Left cardiac atrium (tissue), 4 donors: ENCODE measurements around the gene UTS2B. TPM values are rescaled to one million over a fixed set of nuclear protein-coding genes. Genes with fewer than 3 reads are reported as not detected.

Experiments used
- ATAC-seq, 2 donors: fragments of 200-7000 bp; cut with Tn5 transposase; one replicate each; pipeline ENCODE4 v1.9.1; 2020; ENCODE audit warnings: mild to moderate bottlenecking in 2 of 2, moderate library complexity in 2 of 2
- DNase-seq: peaks from one replicate; pipeline ENCODE4 v3.0.0-alpha.2; 2020
- intact Hi-C, 2 donors: fragments of 100-400 bp; cut with DNase I; formaldehyde crosslinking; loops; one replicate each; pipeline versions ENCODE4 v1.14.1 to v1.15.1; 2022 to 2023
- total RNA-seq, 2 donors: library from RNA; stranded (reverse); fragmentation: NEBNext Ultra II Directional; extraction: Animal tissue kit (Norgen Biotek cat#: 25700); gene quantifications; one replicate each; pipeline ENCODE4 v1.2.1, GENCODE V29; 2021
- donor health status: DM: no; HTN: yes; CAD: no.
- donor health status: DM: no; HTN: yes; CAD: no; lungs with severe emphysema.
- donor health status: DM: yes; HTN: yes; CAD: no.
- donor health status: Dilated cardiomyopathy.

The UTS2B gene
- total RNA-seq, 2 donors from 2014 or later: 0.24 TPM; not detected in 1

- intact Hi-C loops: loop anchor here in 1 of 2 donors (5.0 kb wide), 1 partner anchor 46 kb away; no protein-coding TSS in a partner anchor
- ATAC-seq: no peak
- no peak for DNase-seq
These were observed 1.1 kb upstream of the UTS2B start for GRCh38 chr3:191331388-191331787.

GRCh38 chr3:191330530-191331048 lies 263 bp upstream of the UTS2B start:
- intact Hi-C loops: loop anchor here in 1 of 2 donors (5.0 kb wide), 1 partner anchor 47 kb away; no protein-coding TSS in a partner anchor
- peak; percentile 9 to 17 for ATAC-seq
- DNase-seq: no peak

- intact Hi-C loops: loop anchor here in 1 of 2 donors (5.0 kb wide), 1 partner anchor 82 kb away; no protein-coding TSS in a partner anchor
- DNase-seq: peak; percentile 90
- ATAC-seq: peak; percentile 90 to 92
These were observed 1.2 kb downstream of the UTS2B start, which contains the start of gene CCDC50 for GRCh38 chr3:191328962-191329653. CCDC50 (plus strand) TSS chr3:191329394; CDS start chr3:191329675, 281 bp downstream.

GRCh38 chr3:191328383-191328961 lies 1.9 kb downstream of the UTS2B start:
- ATAC-seq (peak; percentile 2 to 68), DNase-seq (no peak)
- intact Hi-C loops: loop anchor here in 1 of 2 donors (5.0 kb wide), 1 partner anchor 81 kb away; no protein-coding TSS in a partner anchor

GRCh38 chr3:191327526-191327925 lies 2.8 kb downstream of the UTS2B start:
- no peak for DNase-seq
- ATAC-seq: no peak
- intact Hi-C loops: loop anchor here in 1 of 2 donors (5.0 kb wide), 1 partner anchor 80 kb away; no protein-coding TSS in a partner anchor

- DNase-seq: no peak
- intact Hi-C loops: loop anchor here in 1 of 2 donors (5.0 kb wide), 1 partner anchor 78 kb away; no protein-coding TSS in a partner anchor
- ATAC-seq: no peak
These were observed 5.4 kb downstream of the UTS2B start for GRCh38 chr3:191324936-191325335.

- ATAC-seq: no peak
- DNase-seq: no peak
- intact Hi-C loops: no loop called here
These were observed 9.1 kb downstream of the UTS2B start for GRCh38 chr3:191321019-191321767.

GRCh38 chr3:191320316-191320715 lies 10.0 kb downstream of the UTS2B start:
- intact Hi-C loops: no loop called here
- no peak for DNase-seq

GRCh38 chr3:191316876-191317603 lies 13.3 kb downstream of the UTS2B start:
- intact Hi-C loops: no loop called here
- no peak for ATAC-seq
- no peak for DNase-seq

More at GRCh38 chr3:191320316-191320715, 10.0 kb downstream of the UTS2B start:
- ATAC-seq: no peak

- peak in 1 of 2 donors; percentile 76 for ATAC-seq
- no peak for DNase-seq
- intact Hi-C loops: no loop called here
These were observed 16.1 kb downstream of the UTS2B start for GRCh38 chr3:191314109-191314728.

- ATAC-seq (no peak), DNase-seq (no peak)
- intact Hi-C loops: no loop called here
These were observed 17.0 kb downstream of the UTS2B start for GRCh38 chr3:191313296-191313695.

GRCh38 chr3:191307341-191307740 lies 23.0 kb downstream of the UTS2B start:
- intact Hi-C loops: no loop called here
- ATAC-seq (no peak), DNase-seq (no peak)

GRCh38 chr3:191306428-191306827 lies 23.9 kb downstream of the UTS2B start:
- no peak for ATAC-seq
- intact Hi-C loops: no loop called here
- no peak for DNase-seq

GRCh38 chr3:191303596-191303995 lies 26.7 kb downstream of the UTS2B start:
- no peak for ATAC-seq
- intact Hi-C loops: no loop called here
- no peak for DNase-seq

GRCh38 chr3:191302451-191302850 lies 27.9 kb downstream of the UTS2B start:
- ATAC-seq (no peak), DNase-seq (no peak)
- intact Hi-C loops: no loop called here

- intact Hi-C loops: no loop called here
- ATAC-seq: no peak
- no peak for DNase-seq
These were observed 28.4 kb downstream of the UTS2B start for GRCh38 chr3:191301782-191302411.

- no peak for DNase-seq
- intact Hi-C loops: no loop called here
- ATAC-seq: no peak
These were observed 29.3 kb downstream of the UTS2B start for GRCh38 chr3:191301017-191301416.

GRCh38 chr3:191300422-191300821 lies 29.9 kb downstream of the UTS2B start:
- ATAC-seq: no peak
- DNase-seq: no peak

More at GRCh38 chr3:191300422-191300821, 29.9 kb downstream of the UTS2B start:
- intact Hi-C loops: no loop called here
